Activated CD4-positive, CD25-positive, alpha-beta regulatory T cell treated with anti-CD3 and anti-CD28 coated beads, Interleukin-2, amount 50 U/mL, for 72 hours (primary cell): ENCODE results near the gene FAXDC2.

Source experiments
- DNase-seq: peaks from one replicate; pipeline ENCODE4 v3.0.0; 2021

Gene FAXDC2

DNA sequence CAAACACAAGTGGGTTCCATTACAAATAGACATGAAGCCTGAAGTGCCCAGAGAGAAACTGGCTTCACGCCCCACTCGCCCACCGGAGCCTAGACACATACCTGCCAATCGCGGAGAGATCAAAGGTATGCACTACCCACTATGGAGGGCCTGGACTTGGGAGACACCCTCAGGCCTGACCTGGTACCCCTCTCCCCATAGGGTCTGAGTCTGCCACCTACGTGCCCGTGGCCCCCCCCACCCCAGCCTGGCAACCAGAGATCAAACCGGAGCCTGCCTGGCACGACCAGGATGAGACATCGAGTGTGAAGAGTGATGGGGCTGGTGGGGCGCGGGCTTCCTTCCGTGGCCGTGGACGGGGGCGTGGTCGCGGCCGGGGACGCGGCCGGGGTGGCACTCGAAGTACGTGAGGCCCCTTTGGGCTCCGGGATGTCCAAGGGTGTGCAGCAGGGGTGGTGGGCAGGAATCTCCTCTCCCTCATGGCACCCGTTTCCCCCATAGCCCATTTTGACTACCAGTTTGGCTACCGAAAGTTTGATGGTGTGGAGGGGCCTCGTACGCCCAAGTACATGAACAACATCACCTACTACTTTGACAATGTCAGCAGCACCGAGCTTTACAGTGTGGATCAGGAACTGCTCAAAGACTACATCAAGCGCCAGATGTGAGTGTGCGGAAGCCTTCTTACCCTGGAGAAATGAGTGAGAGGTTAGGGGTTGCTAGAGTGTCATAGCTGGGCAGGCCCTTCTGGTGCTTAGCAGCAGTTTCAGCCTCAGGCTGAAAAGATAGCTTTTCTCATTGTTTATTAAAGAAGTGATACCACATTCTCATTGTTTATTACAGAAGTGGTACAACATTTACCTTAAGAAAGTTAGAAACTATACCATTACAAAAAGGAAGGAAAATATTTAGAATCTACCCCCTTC lies 56.5 kb downstream of the FAXDC2 start:
- DNase-seq = no peak

DNA sequence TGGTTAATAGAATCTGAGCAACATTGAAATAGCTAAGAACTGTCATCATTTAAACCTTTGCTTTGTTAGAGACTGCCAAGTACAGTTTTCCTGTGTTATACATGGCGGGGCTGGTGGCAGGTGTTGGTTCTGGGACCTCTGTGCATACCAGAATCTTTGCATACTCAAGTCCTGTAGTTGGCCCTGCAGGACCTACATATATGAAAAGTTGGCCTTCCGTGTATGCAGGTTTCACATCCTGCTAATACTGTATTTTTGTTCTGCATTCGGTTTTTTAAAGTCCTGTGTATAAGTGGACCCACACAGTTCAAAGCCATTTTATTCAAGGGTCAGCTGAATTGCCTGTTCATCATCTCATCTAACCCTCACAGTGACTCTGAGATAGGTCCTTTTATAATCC lies 58.9 kb downstream of the FAXDC2 start:
- no peak for DNase-seq

DNA sequence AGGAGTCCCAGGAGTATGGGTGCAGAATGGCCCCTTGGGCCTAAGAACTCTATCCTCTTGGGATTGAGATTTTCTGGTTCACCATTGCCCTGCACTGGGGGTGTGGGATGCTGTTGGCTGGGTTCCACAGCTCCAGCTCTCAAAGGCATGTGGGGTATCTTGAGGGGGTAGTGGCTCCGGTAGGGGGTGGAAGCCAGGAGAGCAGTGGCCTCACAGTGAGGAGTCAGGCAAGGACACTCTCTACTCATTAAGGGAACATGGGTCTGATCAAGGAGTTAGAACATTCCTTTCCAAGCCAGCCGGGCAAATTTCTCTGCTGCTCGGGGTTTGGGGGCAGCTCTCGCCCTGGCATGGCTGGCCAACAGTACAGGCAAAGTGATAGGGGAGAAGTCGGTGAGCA lies 62.2 kb downstream of the FAXDC2 start:
- no peak for DNase-seq

DNA sequence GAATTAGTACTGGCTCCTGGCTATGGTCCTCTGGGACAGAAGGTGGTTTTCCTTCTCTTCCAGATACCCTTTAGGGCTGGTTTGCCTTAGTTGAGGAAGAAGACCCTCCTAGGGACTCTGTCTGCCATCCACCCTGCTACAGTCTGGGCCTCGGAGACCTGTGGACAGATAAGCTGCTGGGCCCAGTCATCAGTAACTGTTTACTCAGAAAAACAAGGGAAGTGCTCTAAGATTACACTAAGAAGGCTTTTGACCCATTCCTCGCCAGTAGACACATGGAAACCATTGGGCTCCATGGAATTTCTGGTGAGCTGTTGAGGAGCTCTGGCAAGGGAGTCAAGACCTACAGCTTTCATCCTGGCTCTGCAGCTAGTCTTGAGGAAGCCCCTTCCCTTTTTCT lies 64.0 kb downstream of the FAXDC2 start:
- DNase-seq = no peak

DNA sequence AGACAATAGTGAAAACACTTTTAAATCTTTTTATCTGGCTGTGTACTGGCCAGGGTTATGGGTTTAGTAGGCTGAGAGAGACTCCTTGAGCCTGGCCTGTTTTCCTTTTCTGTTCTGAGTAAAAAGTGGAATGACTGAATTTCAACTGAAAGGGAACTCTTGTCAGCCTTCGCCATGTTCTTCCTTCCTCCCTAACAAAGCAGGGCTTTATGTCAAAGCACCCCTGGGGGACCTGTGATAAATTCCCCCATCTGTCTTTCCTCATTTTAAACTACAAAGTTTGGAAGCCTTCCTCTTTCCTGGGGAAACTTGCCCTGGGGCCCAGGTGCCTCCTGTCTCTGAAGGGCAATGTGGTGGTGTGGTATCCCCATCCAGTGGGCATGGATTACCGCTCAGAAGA lies 65.5 kb downstream of the FAXDC2 start:
- DNase-seq = no peak

DNA sequence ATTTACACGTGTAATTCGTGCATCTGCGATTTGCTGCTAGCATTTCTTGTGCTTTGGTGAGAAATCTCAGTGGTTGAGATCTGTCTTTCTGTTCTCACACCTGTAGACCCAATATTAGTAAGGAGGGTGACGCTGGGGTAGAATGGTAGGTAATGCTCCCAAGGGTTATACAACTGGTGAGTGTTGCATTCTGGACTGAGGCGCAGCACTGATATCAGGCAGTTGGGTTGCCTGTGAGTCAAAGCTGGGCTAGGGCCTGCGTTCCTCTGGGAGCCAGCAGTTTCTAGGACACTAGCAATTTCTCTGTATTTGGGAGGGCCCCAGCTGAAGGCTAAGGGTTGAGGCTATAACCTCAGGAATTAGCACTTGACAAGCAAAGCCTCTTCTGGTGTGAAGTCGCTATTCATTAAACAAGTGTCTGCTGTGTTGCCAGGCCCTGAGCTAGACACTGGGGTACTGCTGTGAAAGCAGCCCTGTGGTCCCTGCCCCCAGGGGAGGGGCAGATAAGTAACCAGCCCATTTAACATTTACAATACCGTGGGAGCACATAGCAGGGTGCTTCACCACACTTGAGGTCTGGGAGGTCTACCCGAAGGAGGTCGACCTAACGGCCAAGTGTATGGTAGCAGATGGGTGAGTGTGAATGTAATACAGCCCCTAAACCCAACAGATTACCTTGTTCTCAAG lies 66.5 kb downstream of the FAXDC2 start:
- DNase-seq = no peak

DNA sequence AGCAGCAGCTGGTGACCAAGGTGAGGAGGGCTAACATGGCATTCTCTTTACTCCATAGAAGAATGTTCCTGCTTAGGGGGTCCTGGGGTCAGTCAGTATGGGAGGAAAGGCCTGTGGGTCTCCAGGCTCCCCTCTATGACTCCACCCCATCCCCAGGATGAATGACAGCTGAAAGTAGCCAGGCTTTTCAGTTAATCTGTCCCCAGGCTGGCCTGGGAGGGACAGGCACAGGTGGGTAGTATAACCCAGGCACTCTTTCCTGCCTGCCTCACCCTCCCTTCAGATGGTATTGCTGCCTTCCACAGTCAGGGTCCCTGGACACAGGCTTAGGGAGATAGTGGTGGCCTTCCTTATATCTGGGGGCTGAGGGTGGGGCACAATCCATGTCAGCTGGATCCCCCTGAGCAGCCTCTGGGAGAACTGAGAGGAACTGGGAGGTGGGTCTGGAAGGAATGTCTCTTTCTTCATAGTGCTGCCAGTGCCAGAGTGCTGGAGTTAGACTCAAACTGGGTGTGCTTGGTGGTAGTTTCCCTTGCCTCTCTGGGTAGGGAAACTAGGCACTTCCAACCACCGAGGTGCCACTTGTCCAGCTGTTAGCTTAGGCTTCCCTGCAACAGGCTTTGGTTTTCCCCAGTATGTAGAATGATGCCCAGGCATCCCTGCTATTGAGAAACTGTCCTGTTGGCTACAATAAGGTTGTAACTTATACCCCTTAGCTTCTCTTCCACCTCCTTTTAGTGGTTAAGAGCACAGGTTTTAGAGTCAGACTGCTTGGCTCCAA lies 67.4 kb downstream of the FAXDC2 start:
- DNase-seq = no peak

DNA sequence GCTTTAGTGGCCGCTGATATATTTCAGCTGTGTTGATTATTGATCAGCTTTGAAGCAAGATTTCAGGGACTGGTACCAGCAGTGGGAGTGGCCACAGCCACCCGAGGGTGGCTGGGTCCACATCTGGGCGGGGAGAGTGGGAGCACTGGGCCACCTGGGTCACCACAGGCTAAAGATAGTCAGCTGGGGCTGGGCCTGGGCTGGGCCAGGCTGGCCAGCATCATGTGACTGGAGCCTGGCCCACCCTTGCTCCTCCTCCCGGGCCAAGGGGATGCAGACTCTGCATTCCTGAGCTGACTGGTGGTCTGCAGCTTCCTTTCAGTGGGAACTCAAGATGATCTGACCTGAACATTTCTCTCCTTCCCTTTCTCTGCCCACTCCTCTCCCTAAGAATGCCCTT lies 68.1 kb downstream of the FAXDC2 start:
- no peak for DNase-seq

DNA sequence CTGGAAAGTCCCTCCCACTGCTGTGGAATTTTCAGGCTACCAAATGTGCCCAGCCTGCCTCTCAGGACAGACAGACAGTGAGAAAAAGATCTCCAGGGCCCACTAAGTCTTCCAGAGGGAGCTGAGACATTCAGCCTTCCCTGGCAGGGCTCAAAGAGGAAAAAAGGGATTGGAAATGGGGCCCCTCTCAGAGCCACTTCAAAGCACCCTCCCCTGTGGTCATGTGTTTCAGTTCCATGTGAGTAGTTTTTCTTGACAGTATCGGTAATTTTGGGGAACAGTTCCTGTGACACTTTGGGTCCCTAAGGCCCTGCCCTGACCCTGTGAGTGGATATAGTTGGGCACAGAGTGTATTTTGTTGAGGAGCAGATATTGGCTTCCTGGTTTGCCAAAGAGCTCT lies 70.3 kb downstream of the FAXDC2 start:
- no peak for DNase-seq

DNA sequence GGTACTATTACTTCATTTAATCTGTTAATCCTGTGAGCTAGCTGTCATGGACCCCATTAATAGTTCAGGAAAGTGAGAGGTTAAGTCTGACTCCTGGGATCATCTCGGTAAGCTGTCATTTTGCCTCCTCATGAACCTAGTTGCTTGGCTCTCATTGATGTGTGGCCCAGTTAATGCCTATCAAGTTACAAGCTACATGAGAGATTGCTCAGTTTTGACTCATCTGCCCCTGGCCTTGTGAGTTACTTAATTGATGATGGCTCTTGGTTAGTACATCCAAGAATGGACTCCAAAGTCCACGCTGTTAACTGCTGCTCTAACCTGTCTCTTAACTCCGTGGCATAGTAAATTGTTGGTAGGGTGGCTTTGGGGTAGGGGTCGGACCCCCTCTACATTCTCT lies 71.3 kb downstream of the FAXDC2 start:
- DNase-seq = no peak

DNA sequence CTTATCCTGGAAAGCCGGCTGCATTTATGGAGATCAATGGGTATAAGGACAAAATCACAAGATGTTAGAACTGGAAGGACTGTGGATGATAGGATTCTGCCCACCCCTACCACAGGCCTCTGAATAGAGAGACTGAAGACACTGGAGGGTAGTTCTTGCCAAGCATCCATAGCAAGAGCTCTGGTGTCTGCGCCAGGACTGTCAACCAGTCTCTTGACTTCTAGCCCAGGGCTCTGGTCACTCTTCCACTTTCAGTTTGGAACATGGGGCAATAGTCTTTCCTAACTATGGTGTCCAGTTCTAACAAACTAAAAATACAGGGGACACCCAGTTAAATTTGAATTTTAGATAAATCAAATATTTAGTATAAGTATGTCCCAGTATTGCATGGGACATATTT lies 71.9 kb downstream of the FAXDC2 start:
- DNase-seq = no peak

DNA sequence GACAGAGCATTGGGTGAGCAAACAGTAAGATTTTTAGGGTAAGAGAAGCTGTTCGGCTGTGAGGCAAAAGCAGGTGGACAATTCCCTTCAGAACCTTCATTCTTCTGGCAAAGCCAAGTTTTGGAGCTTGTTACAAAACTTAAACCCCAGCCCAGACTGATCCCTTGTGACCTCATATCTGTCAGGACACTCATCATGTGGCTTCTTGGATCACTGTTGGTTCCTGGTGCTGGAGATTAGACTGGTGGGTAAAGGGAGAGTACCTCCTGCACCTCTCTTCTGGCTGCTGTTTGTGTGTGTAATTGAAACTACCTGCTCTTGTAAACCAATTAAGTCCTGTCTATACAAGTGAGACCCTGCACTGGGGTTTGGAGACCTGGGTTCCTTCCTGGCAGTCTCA lies 74.2 kb downstream of the FAXDC2 start:
- no peak for DNase-seq

DNA sequence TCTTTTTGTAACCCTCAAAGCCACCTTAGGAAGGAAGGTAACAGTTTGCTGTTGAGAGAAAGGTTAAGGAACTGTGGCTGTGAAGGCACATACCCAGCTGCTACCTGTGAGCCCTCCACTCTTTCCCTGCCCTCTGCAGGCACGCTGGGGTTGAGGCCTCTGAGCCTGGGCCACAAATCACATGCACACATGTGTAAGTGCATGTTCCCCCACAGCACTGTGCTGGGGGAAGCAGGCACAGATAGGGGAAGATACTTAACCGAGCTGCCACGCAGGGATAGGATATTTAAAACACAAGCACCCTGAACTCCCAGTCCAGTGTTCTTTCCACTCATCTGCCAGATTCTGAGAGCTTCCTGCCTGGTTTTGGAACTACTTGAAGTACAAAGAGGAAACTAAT lies 77.1 kb downstream of the FAXDC2 start:
- no peak for DNase-seq

DNA sequence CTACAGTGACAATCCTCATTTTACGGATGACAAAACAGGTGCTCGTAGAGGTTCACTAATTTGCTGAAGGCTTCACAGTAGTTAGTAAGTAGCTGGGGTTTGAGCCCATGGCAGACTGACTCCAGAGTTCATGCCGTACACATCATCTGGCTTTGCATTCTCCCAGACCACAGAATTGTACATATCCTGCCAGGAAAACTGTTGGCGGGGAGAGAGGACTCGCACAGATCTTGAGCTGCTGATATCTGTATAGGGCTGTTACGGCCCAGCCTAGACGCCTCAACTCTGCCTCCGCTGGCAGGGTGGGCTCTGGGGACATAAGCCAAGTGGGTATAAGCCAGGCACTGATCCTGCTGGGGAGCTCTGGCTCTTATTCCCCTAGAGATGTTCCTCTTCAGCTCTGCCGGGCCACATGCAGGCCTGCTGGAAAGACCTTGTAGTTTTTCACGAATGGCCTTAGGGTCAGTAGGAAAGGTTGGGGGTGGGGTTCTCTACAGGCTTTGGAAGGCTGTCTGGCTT lies 79.0 kb downstream of the FAXDC2 start:
- DNase-seq = no peak

DNA sequence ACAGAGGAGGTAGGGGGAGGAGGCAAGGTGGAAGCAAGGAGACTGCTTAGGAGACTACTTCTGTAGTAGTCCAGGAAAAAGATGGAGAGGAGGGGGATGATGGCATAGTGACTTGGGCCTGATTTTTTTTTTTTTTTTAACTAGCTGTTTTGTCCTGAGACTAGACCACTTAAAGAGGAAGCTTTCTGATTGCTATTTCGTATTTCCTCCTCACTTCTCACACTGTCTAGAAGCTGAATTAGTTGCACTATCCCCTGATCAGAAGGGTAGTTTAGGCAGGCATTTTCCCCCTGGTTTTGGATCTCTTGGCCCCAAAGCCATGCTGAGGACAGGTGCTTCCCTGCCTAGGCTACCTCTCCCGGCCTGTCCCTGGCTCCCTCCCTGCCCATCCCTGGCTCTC lies 80.3 kb downstream of the FAXDC2 start:
- DNase-seq = no peak
